D721Med (cell line): ENCODE results near the gene MID2.

Experiments used
- DNase-seq: peaks from one replicate; pipeline ENCODE4 v3.0.0; 2011; ENCODE audit warnings: low spot score; ENCODE audit not compliant: insufficient read length
- FAIRE-seq: peaks from 2 replicates; lab custom pipeline; 2011; peaks lifted over from hg19 to GRCh38; lab: Jason Lieb, UNC
- CTCF ChIP-seq: IDR thresholded peaks from 2 replicates; pipeline ENCODE4 v1.5.1; 2012; ENCODE audit warnings: mild to moderate bottlenecking, control low read depth; ENCODE audit not compliant: insufficient read depth; ENCODE audit errors: missing control alignments

Gene MID2

GRCh38 chrX:107968623-107969022 lies 143.0 kb downstream of the MID2 start:
- FAIRE-seq: no peak
- DNase-seq: no peak
- TF ChIP-seq CTCF: no peak

- DNase-seq: no peak
- no peak for TF ChIP-seq CTCF
- no peak for FAIRE-seq
Observed at GRCh38 chrX:107970073-107970472, 144.4 kb downstream of the MID2 start.

GRCh38 chrX:107971636-107972035 lies 146.0 kb downstream of the MID2 start:
- DNase-seq (no peak), FAIRE-seq (no peak)
- TF ChIP-seq CTCF: no peak
